Activated CD4-positive, alpha-beta T cell treated with anti-CD3 and anti-CD28 coated beads, Interleukin-2, amount 50 U/mL, for 1 hour (primary cell): ENCODE data around the gene SLC27A6.
"Not testable (repeated sequence)": the region's sequence is repeated elsewhere in the genome, so short reads cannot be mapped to it uniquely, and the experiment has no call there.

Experiments used
- DNase-seq: peaks from one replicate; pipeline ENCODE4 v3.0.0-alpha.2; 2020

SLC27A6 gene

DNA sequence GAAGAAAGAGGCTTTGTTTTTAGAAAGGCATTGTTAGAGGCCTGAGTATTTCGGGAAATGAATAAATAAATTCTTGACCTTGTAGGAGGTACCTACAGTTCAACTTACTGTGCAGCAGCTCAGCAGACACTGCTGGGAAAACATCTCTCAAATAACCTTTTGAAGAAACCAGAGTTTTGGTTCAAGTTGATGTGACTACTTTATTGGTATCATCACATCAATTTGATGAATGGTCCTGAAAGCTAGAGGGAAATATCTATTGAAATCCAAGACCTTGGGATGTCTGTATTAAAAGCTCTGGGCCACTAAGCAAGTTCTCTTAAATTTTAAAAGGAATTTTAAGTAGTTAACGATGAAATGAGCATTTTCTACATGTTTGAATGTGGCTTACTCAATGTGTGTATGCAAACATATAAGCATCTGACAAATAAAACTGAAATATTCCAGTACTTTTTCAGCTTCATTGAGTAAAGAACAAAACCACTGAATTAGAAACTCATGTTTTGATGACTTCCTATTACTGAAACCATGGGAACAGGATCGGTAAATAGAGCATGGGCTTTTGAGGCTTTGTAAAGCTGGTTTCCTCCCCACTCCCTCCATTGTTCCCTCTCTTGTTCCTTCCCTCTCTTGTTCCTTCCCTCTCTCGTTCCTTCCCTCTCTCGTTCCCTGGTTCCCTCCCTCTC lies 36.7 kb downstream of the SLC27A6 start:
- DNase-seq, result no peak

DNA sequence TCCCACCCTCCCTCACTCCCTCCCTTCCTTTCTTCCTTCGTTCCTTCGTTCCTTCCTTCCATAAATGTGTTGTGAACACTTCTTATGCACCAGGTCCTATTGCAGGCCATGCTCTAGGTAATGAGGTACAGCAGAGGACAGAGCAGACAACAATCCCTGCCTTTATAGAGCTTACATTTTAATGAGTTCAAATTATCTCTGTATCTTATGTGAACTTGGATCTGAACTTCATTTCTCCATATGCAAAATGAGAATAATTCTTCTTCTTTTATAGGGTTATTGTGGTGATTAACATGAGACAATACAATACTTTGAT lies 37.2 kb downstream of the SLC27A6 start:
- no peak for DNase-seq

DNA sequence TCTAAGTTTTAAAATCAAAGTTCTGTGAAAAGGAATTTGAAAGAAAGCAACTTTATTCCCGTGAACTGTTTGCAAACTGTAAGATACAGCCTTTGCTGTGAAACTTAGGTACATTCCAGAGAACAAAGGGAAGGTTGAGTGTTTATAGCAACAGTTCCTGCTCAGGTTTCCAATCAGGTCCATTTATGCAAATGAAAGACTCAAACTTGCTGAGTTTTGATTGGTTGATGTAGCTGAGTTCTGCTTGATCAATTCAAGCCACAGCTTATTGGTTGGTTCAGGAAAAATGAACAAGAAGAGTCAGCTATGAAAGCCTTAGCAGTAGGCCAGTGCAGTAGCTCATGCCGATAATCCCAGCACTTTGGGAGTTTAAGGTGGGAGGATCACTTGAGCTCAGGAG lies 37.9 kb downstream of the SLC27A6 start:
- no peak for DNase-seq

DNA sequence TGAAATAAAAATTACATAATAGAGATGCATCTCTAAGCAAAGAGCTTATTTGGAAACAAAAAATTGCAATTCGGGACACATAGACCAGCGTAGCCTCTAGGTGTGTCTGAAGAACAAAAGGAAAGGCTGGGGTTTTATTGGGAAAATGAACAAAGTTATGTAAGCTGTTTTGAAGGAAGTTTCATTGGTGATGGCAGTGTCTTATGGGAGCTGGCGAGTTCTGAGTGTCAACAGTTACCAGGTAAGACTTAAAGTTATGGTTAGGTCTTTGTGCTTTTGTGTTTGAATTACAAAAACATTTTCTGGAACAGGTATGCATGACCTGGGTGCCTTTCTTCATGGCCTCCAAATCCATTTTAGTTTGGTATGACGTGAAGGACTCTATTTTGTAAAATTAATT lies 48.9 kb downstream of the SLC27A6 start:
- no peak for DNase-seq

DNA sequence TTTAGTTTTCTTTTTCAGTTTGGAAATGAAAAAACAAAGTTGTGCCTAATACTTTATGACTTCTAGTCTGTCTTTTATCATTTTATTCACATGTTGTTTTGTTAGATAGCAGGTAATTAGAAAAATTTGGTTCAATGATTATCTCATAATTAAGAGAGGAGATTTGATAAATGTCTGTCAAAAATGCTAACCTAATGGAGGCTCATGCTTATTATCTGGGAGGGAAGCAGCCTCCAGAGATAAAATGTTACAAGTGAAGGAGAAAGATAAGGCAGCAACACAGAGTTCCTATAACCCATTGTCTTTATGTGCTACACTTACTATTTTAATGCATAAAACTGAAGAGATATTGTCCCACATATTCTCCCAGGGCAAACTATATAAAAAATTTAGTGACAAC lies 53.5 kb downstream of the SLC27A6 start:
- DNase-seq, result no peak

DNA sequence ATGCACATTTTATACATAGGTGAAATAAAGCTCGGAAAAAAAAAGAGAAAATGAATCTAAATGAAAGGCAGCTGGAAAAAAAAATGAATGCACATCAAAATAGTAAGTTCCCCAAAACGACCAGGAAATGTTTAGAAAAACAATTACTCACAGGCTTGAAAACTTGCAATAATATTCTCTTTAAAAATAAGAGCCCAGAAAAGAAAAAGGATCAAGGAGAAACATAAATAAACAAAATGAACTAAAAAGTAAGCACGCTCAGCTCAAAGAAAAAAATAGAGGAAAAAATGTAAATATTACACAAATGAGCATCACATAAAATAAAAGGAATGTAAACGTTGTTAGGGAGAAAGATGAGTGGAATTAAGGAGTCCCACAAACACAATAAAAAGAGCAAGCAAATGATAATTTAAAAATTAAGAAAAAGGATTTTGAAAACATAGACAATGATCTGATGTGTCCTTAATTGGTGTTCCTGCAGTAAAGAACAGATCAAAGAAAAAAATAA lies 54.2 kb downstream of the SLC27A6 start:
- no peak for DNase-seq

DNA sequence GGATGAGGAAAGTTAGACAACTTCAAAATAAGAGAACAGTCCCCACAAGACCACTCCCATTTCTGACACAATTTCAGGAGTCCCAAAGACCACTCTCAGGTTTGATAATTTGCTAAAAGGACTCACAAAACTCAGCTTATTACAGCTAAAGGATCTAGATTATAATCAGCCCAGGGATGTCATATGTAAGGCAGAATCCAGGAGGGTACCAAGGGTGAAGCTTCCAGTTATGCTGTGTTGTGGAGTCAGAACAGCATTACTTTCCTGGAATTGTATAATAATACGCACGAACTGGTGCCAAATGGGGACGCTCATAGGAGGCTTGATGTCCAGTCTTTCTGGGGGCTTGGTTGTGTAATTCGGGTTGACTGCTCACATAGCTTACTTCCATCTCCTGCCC lies 55.4 kb downstream of the SLC27A6 start:
- DNase-seq, result no peak

DNA sequence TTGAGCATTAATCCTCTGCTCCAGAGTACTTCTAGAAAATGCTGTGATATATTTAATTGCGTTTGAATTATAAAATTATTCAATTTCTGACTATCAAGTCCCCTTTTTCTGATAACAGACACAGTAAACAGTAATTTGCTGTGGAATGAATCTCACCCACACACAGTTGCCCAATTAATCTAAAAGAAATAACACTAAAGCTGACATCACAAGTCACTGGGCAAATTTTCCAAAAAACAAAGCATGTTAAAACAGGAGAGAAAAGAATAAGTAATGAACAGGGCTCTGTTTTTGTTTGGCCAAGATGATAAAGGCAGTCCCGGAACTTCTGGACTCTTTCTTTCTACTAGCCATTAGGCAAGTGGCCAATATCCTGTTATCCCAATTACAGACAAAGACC lies 56.5 kb downstream of the SLC27A6 start:
- no peak for DNase-seq

DNA sequence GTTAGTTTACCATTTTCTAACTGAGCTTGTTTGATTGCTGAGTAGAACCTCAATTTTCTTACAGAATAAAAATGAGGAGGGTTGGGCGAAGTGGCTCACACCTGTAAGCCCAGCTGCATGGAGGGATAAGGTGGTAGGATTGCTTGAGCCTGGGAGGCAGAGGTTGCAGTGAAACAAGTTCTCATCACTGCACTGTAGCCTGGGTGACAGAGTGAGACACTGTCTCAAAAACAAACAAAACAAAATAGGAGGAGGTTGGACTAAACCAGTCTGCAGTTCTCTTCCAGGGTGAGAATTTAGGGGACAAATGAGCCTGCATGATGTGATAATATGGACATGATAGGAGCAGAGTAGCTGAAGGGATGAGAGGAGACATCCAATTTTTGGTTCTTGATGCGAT lies 57.3 kb downstream of the SLC27A6 start:
- no peak for DNase-seq

DNA sequence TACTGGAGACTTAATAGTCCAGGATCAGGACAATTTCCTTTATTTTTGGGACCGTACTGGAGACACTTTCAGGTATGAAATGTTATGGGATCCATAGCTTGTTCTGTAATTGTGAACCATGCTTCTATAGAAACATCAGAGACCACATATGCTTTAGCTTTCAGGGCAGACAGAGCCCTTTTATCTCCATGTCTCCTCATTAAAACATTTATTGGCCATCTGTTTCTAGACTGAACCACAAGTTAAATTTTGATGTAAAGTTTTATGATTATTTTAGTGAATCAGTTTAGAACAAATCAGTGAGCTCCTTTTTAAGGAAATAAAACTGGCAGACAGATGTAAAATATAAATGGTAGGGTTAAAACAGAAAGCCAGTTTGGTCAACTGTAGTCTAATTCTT lies 62.0 kb downstream of the SLC27A6 start:
- DNase-seq, result no peak

DNA sequence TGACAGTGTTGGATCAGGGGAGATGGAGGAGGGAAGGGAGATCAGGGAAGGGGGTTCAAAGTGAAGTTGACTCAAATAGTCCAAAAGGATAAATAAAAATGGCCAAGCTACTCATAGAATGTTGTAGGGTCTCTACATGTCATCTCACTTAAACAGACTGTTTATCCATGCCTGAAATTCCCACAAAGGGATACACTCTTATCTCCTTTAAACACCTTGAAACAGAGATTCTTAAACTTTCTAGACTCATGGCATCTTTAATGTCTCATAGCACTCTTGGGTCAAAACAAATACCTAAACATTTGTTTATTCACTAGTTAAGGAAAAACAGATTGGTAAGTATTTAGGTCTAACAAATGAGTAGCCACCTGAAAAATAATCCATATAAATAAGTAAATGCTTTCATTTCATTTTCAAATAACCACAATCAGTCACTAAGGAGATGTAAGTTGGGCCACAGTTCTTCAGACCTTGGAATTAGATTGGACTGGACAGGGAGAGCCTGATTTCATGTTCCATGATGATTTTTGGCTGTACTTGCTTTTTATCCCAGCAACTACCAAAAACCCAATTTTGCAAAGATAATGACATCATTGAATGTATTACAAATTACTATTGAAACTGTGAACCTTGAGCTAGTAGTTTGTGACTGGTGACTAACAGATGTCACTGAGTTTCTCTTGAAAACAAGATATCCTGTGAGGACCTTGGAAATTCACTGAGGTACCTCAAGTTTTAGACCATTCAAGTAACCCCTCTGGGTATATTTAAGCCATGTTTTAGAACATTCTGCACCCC lies 66.8 kb downstream of the SLC27A6 start:
- no peak for DNase-seq

DNA sequence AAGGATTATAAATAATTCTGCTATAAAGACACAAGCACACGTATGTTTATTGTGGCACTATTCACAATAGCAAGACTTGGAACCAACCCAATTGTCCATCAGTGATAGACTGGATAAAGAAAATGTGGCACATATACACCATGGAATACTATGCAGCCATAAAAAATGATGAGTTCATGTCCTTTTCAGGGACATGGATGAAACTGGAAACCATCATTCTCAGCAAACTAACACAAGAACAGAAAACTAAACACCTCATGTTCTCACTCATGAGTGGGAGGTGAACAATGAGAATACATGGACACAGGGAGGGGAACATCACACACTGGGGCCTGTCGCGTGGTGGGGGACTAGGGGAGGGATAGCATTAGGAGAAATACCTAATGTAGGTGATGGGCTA lies 71.0 kb downstream of the SLC27A6 start:
- DNase-seq, result not testable (repeated sequence)

DNA sequence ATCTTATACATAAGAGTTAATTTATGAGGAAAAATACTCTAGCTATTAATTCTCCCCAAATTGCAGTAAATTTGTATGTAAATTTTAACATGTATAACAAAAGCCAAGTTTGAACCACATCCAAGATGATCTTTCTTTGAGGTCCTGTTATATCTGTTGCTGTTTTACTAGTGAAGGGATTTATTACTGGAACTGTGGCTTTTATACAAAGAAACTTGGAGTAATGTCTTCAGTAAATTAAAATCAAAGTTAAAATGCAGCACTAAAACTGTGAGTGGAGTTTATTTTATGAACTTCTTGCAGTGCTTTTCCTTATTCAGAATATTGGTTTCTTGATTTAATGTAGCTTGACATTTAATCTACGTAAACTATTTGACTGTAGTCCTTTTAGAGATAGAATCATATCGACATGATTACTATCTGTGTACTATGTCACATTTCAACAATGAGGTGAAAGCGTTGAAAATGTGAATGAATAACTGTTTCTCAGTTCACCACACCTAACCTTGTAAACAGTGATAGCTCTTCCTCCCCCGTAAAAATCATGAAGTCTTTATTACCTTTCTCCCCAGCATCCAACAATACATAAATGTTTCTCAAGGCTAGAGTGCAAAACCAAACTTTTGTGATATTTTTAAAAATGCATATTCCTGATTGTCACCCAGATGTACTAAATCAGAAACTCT lies 76.1 kb downstream of the SLC27A6 start:
- no peak for DNase-seq

DNA sequence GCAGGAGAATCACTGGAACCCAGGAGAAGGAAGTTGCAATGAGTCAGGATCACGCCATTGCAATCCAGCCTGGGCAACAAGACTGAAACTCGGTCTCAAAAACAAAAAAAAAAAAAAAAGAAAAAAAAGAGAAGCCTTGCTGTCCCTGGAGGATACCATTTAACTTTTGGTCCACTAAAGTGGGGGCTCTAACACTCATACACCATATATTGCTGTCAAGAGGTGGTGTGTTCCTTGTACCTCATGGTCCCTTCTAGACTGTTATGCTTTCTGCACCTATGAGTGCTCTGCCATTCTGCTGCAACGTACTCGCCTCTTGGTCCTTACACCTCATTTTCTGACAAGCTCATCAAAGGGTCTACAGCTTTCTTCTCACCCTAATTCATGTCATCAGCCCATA lies 77.0 kb downstream of the SLC27A6 start:
- DNase-seq, result no peak

DNA sequence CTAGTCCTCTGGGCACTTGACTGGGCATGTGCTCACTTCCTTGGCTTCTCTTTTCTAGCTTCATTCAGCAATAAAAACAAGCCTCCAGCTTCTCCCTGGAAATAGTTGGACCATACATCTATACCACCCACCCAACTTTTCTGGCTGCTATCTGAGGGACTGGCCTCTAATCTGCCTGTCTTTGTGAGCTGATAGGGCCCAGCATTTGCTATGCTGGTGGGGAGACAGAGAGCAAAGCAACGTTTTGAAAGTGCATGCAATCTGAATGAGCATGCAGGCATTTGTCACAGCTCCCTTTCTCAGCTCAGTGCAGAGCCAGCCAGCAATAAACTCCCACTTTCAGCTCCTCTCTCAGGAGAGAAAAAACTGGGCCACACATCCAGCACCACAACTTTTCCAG lies 78.6 kb downstream of the SLC27A6 start:
- no peak for DNase-seq

DNA sequence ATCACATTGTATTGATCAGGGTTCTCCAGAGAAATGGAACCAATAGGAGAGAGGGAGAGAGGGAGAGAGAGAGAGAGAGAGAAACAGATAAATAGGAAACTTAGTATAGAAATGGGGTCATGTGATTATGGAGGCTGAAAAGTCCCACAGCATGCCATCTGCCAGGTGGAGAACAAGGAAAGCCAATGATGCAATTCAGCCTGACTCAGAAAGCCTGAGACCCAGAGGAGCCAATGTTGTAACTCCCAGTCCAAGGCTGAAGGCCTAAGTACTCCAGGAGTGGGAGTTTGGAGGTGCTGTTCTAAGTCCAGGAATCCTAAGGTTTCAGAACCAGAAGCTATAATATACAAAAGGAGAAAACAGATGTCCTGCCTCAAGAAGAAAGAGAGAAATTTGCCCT lies 80.9 kb downstream of the SLC27A6 start:
- no peak for DNase-seq

DNA sequence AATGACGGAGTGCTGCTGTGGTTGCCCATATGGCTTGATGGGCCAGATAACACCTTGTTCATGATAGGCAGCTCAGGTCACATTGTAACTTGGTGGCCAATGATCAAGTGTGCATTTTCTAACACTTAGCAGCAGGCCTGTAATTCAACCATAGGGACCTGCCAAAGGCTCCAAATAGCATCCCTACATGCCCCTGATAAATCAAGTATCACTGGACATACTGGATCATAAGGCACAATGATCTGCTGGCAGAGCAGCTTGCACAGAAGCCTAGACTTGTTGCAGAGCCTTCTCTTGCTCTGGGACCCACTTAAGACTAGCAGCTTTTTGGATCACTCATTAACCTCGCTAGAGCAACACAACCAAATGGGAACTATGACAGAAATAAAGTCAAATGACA lies 83.2 kb downstream of the SLC27A6 start:
- no peak for DNase-seq

DNA sequence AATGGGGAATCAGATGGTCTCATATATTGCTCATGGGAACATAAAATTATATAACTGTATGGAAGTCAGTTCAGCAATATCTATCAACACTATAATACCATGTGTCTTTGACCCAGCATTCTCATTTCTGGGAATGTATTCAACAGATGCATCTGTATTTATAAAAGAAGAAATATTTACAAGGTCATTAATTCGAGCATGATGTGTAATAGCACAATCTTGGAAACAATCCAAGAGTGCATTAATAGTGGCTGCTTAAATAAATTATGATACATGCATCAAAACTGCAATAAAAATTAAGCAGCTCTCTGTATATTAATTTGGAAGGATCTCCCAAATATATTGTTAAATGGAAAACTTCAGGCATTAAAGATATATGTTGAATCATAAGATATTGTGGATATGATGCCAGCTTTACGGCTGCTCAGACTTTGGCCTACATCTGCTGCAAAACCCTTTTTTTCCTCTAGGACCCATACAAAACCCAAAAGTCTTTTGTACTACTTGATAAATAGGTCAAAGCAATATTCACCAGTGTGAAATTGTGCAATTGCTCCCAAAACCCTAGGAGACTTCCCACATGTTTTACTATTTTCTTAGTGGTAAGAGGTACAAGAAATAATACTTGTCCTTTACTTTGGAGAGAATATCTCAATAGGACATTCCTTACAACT lies 84.0 kb downstream of the SLC27A6 start:
- no peak for DNase-seq

DNA sequence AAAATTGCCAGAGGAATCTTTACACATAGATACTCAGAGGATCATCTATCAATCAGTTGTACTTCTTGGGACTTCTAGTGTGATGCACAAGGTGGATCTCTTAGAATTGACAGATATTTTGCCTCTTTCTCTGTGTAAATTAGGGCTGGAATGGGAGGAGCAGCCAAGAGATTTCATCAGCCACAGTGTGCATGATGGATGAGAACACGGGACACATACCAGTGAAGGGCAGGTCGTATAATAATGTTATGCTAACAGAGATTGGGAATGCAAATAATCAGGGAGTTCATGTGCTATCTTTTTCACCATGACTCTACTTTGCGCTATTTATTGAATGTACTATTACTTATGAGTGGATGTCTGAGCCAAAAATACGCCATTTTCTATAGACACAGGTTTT lies 86.0 kb downstream of the SLC27A6 start:
- DNase-seq, result no peak

DNA sequence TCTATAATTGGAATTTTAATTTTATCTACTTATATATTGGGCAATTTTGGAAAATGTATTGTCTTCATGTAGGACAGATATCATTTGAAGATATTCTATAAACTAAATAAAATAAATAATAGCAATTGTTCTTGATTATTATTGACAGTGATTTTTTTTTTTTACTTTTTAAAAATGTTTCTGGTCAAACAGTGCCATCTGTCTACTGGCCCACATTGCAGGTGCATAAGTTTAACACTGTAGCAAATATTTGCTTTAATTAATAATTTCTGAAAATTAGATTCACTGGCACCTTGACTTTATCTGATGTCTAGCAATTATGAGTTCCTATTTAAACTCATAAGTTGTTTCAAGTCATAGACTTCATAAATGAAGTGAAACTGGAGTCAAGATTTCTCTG lies 88.2 kb downstream of the SLC27A6 start:
- no peak for DNase-seq

DNA sequence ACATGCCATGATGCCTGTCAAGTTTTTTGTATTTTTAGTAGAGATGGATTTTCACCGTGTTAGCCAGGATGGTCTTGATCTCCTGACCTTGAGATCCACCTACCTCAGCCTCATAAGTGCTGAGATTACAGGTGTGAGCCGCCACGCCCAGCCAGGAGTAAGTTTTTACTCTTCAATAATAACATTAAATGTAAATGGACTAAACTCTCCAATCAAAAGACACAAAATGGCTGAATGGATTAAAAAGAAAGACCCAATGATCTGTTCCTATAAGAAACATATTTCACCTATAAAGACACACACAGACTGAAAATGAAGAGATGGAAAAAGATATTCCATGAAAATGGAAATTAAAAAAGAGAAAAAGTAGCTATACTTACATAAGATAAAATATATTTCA lies 92.0 kb downstream of the SLC27A6 start:
- no peak for DNase-seq

DNA sequence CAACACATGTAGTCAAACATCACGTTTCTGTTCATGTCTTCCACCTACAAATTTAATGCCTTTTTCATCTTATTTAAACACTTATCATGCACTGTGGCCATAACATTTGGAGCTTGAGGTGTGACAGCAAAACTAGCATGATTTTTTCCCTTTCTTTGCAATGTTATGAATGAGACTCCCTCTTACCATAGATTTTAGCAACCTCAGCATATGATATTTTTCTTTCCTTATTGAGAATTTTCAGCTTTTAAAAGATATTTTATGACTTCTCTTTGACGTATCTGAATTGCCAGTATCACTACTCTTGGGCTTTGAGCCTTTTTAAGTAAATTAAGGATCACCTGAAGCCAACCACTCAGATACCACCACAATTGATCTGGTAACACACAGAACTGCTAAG lies 96.6 kb downstream of the SLC27A6 start:
- DNase-seq, result no peak

DNA sequence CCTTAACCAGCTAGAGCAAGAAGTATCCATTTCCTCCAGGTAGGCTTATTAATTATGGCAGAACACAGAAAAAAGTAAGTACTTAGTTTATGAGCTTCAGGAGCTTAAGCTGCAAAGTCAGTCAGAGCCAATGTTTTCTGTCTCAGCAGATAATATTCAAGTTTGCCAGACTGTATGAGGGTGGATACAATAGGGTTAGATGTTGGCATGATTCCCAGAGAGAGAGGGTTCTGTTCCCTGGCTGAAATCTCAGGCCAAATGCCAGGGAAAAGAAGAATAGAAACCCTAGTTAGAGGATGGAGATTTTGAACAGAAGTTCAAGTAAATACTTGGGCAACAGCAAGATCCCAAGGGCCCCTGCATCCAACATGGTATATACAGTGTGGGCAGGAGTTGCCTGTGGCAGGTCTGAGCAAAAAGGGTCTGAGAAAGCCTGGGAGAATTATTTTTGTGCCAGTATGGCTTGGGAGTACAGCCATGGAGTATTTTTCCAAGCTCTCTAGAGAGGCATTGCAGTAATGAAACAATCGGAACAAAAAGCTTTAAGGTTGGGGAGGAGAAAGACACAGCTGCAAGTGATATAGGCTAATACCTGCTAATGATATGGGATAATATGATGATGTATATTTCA lies 98.3 kb downstream of the SLC27A6 start:
- no peak for DNase-seq
